Measurements from ENCODE around the gene PABPN1. TPM values are rescaled to one million over a fixed set of nuclear protein-coding genes. Genes with fewer than 3 reads are reported as not detected.
A peak's percentile ranks its signal among the peaks of the same experiment; 100 is the strongest.

The PABPN1 gene
- total RNA-seq, 4 donors from 2014 or later, result 79.3 to 149 (median 116) TPM

DNA sequence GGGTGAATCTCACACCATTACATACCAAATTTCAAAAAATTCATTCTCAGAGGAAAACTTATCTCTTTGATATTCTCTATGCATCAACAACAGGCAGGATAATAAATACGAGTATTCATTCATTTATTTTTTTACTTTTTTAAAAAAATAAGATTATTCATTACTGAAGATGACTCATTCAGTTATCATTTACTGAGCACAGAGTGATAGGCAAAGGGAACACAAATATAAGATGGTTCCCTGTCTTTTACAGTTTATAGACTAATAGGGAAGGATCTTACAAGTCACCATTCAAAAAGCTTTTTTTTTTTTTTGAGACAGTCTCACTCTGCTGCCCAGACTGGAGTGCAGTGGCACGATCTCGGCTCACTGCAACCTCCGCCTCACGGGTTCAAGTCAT, 5.0 kb upstream of the PABPN1 start:
- DNase-seq, result no peak
- H3K27ac ChIP-seq, result no peak overlapping the region
- no peak overlapping the region for H3K4me3 ChIP-seq
- no peaks in the 10 kb centered on the region for H3K9me3 ChIP-seq
- H3K27me3 ChIP-seq, result no peaks in the 10 kb centered on the region
- H3K4me1 ChIP-seq, result peaks cover 0 to 6% (median 2%) of the 10 kb centered on the region in 4 donors
- peaks cover 0 to 6% (median 0%) of the 10 kb centered on the region in 3 donors for H3K36me3 ChIP-seq
- no peak for TF ChIP-seq POLR2A (IDR thresholded peaks at IDR 0.05)
- TF ChIP-seq, protein P1, sequence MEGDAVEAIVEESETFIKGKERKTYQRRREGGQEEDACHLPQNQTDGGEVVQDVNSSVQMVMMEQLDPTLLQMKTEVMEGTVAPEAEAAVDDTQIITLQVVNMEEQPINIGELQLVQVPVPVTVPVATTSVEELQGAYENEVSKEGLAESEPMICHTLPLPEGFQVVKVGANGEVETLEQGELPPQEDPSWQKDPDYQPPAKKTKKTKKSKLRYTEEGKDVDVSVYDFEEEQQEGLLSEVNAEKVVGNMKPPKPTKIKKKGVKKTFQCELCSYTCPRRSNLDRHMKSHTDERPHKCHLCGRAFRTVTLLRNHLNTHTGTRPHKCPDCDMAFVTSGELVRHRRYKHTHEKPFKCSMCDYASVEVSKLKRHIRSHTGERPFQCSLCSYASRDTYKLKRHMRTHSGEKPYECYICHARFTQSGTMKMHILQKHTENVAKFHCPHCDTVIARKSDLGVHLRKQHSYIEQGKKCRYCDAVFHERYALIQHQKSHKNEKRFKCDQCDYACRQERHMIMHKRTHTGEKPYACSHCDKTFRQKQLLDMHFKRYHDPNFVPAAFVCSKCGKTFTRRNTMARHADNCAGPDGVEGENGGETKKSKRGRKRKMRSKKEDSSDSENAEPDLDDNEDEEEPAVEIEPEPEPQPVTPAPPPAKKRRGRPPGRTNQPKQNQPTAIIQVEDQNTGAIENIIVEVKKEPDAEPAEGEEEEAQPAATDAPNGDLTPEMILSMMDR (IDR thresholded peaks at IDR 0.05), result no peak

DNA sequence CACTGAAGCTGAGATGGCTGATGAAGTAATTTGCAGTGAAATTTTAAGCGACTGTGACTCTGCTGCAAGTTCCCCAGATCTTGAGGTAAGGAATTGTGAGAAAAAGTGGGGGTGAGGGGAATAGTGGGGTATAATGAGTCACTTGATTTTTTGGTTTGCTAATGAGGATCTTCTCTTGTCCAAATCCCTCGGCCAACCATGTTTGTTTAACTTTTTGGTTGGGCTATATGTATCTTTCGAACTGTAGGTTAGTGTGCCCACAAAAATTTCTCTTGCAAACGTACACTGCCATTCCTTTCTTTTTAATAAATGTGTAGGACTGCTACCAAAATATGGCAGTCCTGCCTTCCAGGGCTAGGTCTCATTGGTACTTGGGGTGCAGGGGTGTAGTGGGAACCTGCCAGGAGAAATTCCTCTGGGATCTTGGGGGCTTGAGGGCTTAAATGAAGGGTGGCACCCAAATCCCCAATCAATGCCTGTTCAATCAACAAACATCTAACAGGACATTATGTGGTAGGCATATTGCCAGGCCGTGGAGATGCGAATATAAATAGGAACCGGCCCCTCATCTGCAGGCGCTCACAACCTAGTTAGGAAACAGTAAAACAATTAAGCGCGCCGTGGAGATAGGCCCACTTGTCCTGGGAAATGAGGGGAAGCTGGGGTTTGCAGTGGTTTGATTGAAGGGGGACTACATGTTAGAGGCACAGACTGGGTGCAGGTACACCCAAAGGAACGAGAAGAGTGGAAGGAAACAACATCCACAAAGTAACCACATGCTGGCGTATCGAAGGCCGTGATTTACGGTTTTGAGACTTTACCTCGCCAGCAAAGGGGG, 1.3 kb upstream of the PABPN1 start:
- peak overlapping the region; percentile 37 to 99 (median 49) for H3K4me3 ChIP-seq

DNA sequence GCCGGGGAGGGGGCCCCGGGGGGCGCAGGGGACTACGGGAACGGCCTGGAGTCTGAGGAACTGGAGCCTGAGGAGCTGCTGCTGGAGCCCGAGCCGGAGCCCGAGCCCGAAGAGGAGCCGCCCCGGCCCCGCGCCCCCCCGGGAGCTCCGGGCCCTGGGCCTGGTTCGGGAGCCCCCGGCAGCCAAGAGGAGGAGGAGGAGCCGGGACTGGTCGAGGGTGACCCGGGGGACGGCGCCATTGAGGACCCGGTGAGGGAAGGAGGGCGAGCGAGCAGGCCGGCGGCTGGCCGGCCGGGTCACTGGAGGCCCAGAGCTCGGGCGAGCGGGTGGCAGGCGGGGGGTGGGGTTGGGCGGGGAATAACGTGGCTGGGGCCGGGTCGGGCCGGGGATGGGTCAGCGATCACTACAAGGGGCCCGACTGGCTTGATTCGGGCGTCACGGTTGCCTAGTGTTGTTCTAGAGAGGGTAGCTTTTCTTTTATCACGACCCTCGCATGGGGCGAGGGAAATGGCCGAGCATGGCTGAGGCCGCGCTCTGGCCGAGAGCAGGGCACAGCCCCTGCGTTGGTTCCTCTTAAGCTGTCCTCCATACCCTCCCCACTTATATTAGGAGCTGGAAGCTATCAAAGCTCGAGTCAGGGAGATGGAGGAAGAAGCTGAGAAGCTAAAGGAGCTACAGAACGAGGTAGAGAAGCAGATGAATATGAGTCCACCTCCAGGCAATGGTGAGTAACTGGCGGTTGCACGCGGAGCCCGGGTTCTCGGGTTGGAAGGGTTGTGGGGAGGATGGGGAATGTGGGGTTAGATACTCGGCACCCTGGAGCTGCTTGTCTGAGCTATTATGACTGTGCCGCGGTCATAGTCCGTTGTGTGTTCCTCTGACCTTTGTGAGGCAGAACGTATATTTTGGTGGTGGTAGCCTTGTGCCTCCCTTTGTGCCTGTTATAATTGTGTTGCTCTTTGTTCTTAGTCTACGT, 603 bp downstream of the PABPN1 start:
- Histone ChIP-seq H3K4me1 (peaks cover 0 to 20% (median 11%) of the 10 kb centered on the region in 4 donors), H3K9me3 (no peaks in the 10 kb centered on the region), H3K4me3 (peak overlapping the region; percentile 94 to 100 (median 98)), H3K27me3 (no peaks in the 10 kb centered on the region), H3K27ac (peak overlapping the region; percentile 94 to 99 (median 96)), H3K36me3 (peaks cover 0 to 27% (median 0%) of the 10 kb centered on the region in 3 donors)
- TF ChIP-seq, protein P1 (IDR thresholded peaks at IDR 0.05), result no peak
- peak; percentile 40 to 59 for TF ChIP-seq POLR2A (IDR thresholded peaks at IDR 0.05)
- peak; percentile 27 to 78 (median 76) for DNase-seq

More for the DNA sequence above, 1.3 kb upstream of the PABPN1 start:
- DNase-seq, result no peak
- Histone ChIP-seq H3K36me3 (peaks cover 0 to 29% (median 0%) of the 10 kb centered on the region in 3 donors), H3K4me1 (peaks cover 0 to 20% (median 11%) of the 10 kb centered on the region in 4 donors), H3K27ac (peak overlapping the region; percentile 80 to 99 (median 92)), H3K9me3 (no peaks in the 10 kb centered on the region), H3K27me3 (no peaks in the 10 kb centered on the region)
- TF ChIP-seq POLR2A (IDR thresholded peaks at IDR 0.05), result no peak
- TF ChIP-seq, protein P1 (IDR thresholded peaks at IDR 0.05), result no peak

DNA sequence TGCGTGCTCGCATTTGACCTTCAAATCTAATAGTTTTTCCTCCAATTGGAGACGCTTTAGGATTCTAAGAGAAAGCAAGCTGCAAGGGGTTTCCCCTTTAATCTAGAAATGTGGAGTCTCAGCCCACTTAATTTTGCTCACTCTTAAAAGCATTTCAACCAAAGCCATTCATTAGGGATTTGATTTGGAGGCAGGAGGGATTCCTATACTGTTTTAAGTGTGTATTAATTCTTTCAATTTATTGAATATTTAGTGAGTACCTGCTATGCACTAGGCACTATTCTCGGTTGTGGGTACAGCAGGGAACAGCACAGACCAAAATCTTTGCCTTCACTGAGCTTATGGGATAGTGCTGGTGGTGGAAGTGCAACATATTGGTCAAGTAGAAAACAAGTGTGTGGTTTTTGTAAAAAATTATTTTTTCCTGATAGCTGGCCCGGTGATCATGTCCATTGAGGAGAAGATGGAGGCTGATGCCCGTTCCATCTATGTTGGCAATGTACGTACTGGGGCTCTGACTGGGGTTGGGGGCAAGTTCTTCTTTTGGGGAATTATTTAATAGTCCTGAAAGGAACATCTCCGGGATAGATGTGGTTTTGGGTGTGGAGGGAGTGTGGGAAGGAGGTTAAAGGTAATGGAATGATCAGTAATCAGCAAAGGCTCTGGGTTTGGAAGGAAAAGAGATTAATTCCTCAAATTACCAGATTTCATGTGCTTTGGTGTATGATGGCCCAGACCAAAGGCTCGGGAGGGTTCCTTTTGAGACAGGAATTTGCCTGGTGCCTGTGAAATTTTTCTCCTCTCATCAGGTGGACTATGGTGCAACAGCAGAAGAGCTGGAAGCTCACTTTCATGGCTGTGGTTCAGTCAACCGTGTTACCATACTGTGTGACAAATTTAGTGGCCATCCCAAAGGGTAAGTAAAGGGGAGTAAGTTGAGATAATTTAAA, 1.6 kb downstream of the PABPN1 start:
- DNase-seq, result no peak
- no peak for TF ChIP-seq POLR2A (IDR thresholded peaks at IDR 0.05)
- TF ChIP-seq, protein P1 (IDR thresholded peaks at IDR 0.05), result no peak
- peak overlapping the region; percentile 94 to 100 (median 98) for H3K4me3 ChIP-seq
- peak overlapping the region; percentile 94 to 99 (median 96) for H3K27ac ChIP-seq
- peaks cover 0 to 27% (median 0%) of the 10 kb centered on the region in 3 donors for H3K36me3 ChIP-seq
- peaks cover 0 to 20% (median 11%) of the 10 kb centered on the region in 4 donors for H3K4me1 ChIP-seq
- H3K9me3 ChIP-seq, result no peaks in the 10 kb centered on the region
- no peaks in the 10 kb centered on the region for H3K27me3 ChIP-seq

All from Peyer's patch (tissue), 4 donors.